CD14-positive monocyte (primary cell): ENCODE results near the gene WDR18. TPM values are rescaled to one million over a fixed set of nuclear protein-coding genes. Genes with fewer than 3 reads are reported as not detected.

Experiments used
- DNase-seq, 3 donors: peaks; one replicate each; pipeline ENCODE4 v3.0.0-alpha.2; 2011 to 2022
- H2AFZ ChIP-seq: 2 replicates; pipeline ENCODE4 v1.6.0; 2012; ENCODE audit warnings: mild to moderate bottlenecking, low read depth, low read length, inconsistent platforms; ENCODE audit not compliant: insufficient read depth, poor library complexity, severe bottlenecking
- H3K27ac ChIP-seq, 2 donors: 1 replicate in 1 of 2; 2 replicates in 1 of 2; pipeline ENCODE4 v1.5.1; 2012 to 2013; ENCODE audit warnings: low read length in 2 of 2, control low read depth in 1 of 2, inconsistent platforms in 1 of 2, low read depth in 1 of 2, mild to moderate bottlenecking in 1 of 2
- H3K27me3 ChIP-seq, 2 donors: one replicate each; pipeline versions ENCODE4 v1.6.0 to v1.6.1; 2011 to 2013; ENCODE audit warnings: low read length in 2 of 2; ENCODE audit not compliant: control insufficient read depth in 2 of 2, insufficient read depth in 2 of 2
- H3K36me3 ChIP-seq, 2 donors: replicated peaks in 1 of 2; 1 replicate in 1 of 2; 2 replicates in 1 of 2; pipeline versions ENCODE4 v1.5.1 to v1.6.1; 2012 to 2013; ENCODE audit warnings: low read length in 2 of 2, control low read depth in 1 of 2, inconsistent platforms in 1 of 2, mild to moderate bottlenecking in 1 of 2; ENCODE audit not compliant: insufficient read depth in 2 of 2, control insufficient read depth in 1 of 2
- H3K4me1 ChIP-seq, 2 donors: 1 replicate in 1 of 2; 2 replicates in 1 of 2; pipeline versions ENCODE4 v1.5.1 to v1.6.1; 2012 to 2013; ENCODE audit warnings: low read length in 2 of 2, control low read depth in 1 of 2, inconsistent platforms in 1 of 2, mild to moderate bottlenecking in 1 of 2, moderate library complexity in 1 of 2; ENCODE audit not compliant: insufficient read depth in 2 of 2, control insufficient read depth in 1 of 2
- H3K4me2 ChIP-seq: replicated peaks from 2 replicates; pipeline ENCODE3; 2012; ENCODE audit warnings: low read length, moderate library complexity, mild to moderate bottlenecking; ENCODE audit not compliant: poor library complexity, severe bottlenecking; ENCODE audit errors: extremely low read depth
- H3K4me3 ChIP-seq, 3 experiments: fragments of 200-600 bp in 1 of 3; sonication (generic) in 1 of 3; replicated peaks in 1 of 3; 1 replicate in 2 of 3; 2 replicates in 1 of 3; pipeline ENCODE4 v1.5.1; 2011 to 2013; ENCODE audit warnings: low read length in 3 of 3, mild to moderate bottlenecking in 3 of 3, control low read depth in 2 of 3, low read depth in 2 of 3, inconsistent platforms in 1 of 3, moderate library complexity in 1 of 3
- H3K79me2 ChIP-seq: 2 replicates; pipeline ENCODE4 v1.6.0; 2012; ENCODE audit warnings: mild to moderate bottlenecking, control low read depth, inconsistent platforms, low read length, moderate library complexity; ENCODE audit not compliant: insufficient read depth
- H3K9ac ChIP-seq: 2 replicates; pipeline ENCODE4 v1.6.0; 2017; ENCODE audit warnings: low read length, mild to moderate bottlenecking; ENCODE audit not compliant: insufficient read depth, poor library complexity, severe bottlenecking
- H3K9me3 ChIP-seq, 2 donors: replicated peaks in 1 of 2; 1 replicate in 1 of 2; 2 replicates in 1 of 2; pipeline versions ENCODE4 v1.5.1 to v1.6.1; 2012 to 2013; ENCODE audit warnings: low read length in 2 of 2, control low read depth in 1 of 2; ENCODE audit not compliant: control insufficient read depth in 1 of 2, insufficient read depth in 1 of 2
- H4K20me1 ChIP-seq: 2 replicates; pipeline ENCODE4 v1.6.0; 2012; ENCODE audit warnings: mild to moderate bottlenecking, low read length, control low read depth, moderate library complexity; ENCODE audit not compliant: insufficient read depth
- H3K27ac Mint-ChIP-seq, 7 donors: one replicate each; pipeline ENCODE4 v1.8.0; 2020; ENCODE audit warnings: mild to moderate bottlenecking in 7 of 7, mixed read lengths in 7 of 7, moderate library complexity in 6 of 7, inconsistent platforms in 2 of 7
- H3K27me3 Mint-ChIP-seq, 3 donors: one replicate each; pipeline ENCODE4 v1.8.0; 2021 to 2022; ENCODE audit warnings: low read depth in 3 of 3, mild to moderate bottlenecking in 3 of 3, mixed read lengths in 3 of 3, moderate library complexity in 3 of 3, inconsistent platforms in 1 of 3
- H3K36me3 Mint-ChIP-seq, 2 donors: one replicate each; pipeline ENCODE4 v1.8.0; 2020; ENCODE audit warnings: mixed read lengths in 2 of 2, inconsistent platforms in 1 of 2, mild to moderate bottlenecking in 1 of 2
- H3K4me1 Mint-ChIP-seq: one replicate; pipeline ENCODE4 v1.8.0; 2020; ENCODE audit warnings: mild to moderate bottlenecking, mixed read lengths
- H3K4me3 Mint-ChIP-seq, 2 donors: one replicate each; pipeline ENCODE4 v1.8.0; 2020; ENCODE audit warnings: mild to moderate bottlenecking in 2 of 2, mixed read lengths in 2 of 2, moderate library complexity in 1 of 2
- H3K9me3 Mint-ChIP-seq, 7 donors: one replicate each; pipeline ENCODE4 v1.8.0; 2020 to 2022; ENCODE audit warnings: mixed read lengths in 7 of 7, mild to moderate bottlenecking in 6 of 7, moderate library complexity in 6 of 7, inconsistent platforms in 2 of 7
- CTCF ChIP-seq: fragments of 200-600 bp; IDR thresholded peaks from one replicate; pipeline ENCODE4 v1.8.0; 2022; ENCODE audit warnings: antibody characterized with exemption, mild to moderate bottlenecking
- WGBS: methylation state at CpG from one replicate; pipeline ENCODE4 v1.1.5; 2013; ENCODE audit warnings: missing lambda C conversion rate; ENCODE audit not compliant: insufficient coverage; 5-methylcytosine and 5-hydroxymethylcytosine counted together
- intact Hi-C, 2 donors: fragments of 100-400 bp; cut with micrococcal nuclease; formaldehyde crosslinking; loops; one replicate each; pipeline versions ENCODE4 v1.15.0 to v1.15.1; 2023
- polyA plus RNA-seq, 3 donors: library from polyadenylated mRNA; depleted of rRNA in 1 of 3; unstranded in 2 of 3; stranded (reverse) in 1 of 3; fragments of 300-500 nt in 2 of 3; fragments of >200 nt in 1 of 3; fragmentation: Illumina TruSeq in 2 of 3; gene quantifications; 1 replicate in 2 of 3; 2 replicates in 1 of 3; pipeline ENCODE4 v1.2.3, GENCODE V29; 2012 to 2021

The WDR18 gene
- polyA plus RNA-seq, 3 donors, result 21.3 to 52.7 (median 49.9) TPM

GRCh38 chr19:1006711-1007398 is 22.7 kb downstream of the WDR18 start:
- WGBS, result 91% methylated on average over 25 of the region's 27 CpGs

More at GRCh38 chr19:1006711-1007398, 22.7 kb downstream of the WDR18 start:
- Histone ChIP-seq H4K20me1 (peaks cover 36% of the 10 kb centered on the region), H3K4me3 (no peak overlapping the region), H3K79me2 (no peaks in the 10 kb centered on the region), H3K4me2 (no peak overlapping the region), H3K36me3 (peaks cover 11 to 24% of the 10 kb centered on the region in 2 donors), H2AFZ (no peak overlapping the region), H3K4me1 (peaks cover 0 to under 1% of the 10 kb centered on the region in 2 donors), H3K9me3 (no peaks in the 10 kb centered on the region), H3K27me3 (peaks cover 0 to 7% of the 10 kb centered on the region in 2 donors), H3K27ac (no peak overlapping the region), H3K9ac (no peak overlapping the region)
- Mint-ChIP-seq H3K27me3 (peaks cover 6 to 16% (median 10%) of the 10 kb centered on the region in 3 donors), H3K36me3 (peaks cover 8 to 18% of the 10 kb centered on the region in 2 donors), H3K9me3 (peaks cover 0 to 3% (median 2%) of the 10 kb centered on the region in 7 donors), H3K27ac (peak overlapping the region in 1 of 7 donors; percentile 58), H3K4me3 (no peak overlapping the region), H3K4me1 (no peaks in the 10 kb centered on the region)
- TF ChIP-seq CTCF, result no peak
- intact Hi-C loops, result no loop called here
- DNase-seq, result no peak
